SH-SY5Y (cell line): ENCODE results near the gene AHRR.

Experiments used
- GATA2 ChIP-seq: IDR thresholded peaks from 2 replicates; pipeline ENCODE4 v1.6.1; 2011; ENCODE audit warnings: mild to moderate bottlenecking, low read depth, low read length
- GATA3 ChIP-seq: IDR thresholded peaks from 2 replicates; pipeline ENCODE4 v1.6.1; 2011; ENCODE audit warnings: low read depth, mild to moderate bottlenecking, low read length, moderate library complexity

Gene AHRR

DNA sequence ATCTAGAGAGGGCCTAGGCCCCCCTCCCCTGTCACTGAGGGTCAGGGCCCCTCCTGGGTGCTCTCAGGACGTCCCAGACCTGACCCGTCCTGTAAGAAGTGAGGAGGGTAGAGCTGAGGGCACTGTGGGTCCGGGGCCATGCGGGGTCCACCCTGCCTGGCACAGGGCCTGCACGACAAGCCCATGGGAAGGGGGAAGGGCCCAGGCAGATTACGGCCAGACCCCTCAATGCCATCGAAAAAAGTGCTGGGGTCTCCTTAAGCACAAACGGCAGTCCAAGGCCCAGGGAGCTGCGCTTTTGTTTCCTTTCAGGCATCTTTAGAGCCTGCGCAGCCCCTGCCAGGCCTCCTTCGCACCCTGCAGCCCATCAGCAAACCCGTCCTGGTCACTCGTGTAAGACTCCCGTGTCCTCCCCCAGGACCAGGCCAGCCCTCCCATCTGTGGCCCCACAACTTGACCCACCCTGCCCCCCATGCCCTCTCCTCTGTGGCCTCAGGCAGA, 117.0 kb downstream of the AHRR start:
- no peak for TF ChIP-seq GATA2
- no peak for TF ChIP-seq GATA3

DNA sequence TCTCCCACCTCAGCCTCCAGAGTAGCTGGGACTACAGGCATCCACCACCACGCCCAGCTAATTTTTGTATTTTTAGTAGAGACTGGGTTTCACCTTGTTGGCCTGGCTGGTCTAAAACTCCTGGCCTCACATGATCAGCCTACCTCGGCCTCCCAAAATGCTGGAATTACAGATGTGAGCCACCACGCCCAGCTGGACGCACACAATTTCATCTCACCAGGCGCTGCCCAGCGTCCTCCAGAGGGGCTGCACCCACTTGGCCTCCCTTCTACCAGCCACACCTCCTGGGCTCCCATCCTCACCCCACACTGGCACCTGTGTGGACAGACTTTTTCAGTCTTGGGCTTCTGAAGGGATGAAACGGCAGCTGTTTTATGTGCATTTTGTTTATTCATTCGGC, 117.7 kb downstream of the AHRR start:
- TF ChIP-seq GATA2 (no peak), GATA3 (no peak)

DNA sequence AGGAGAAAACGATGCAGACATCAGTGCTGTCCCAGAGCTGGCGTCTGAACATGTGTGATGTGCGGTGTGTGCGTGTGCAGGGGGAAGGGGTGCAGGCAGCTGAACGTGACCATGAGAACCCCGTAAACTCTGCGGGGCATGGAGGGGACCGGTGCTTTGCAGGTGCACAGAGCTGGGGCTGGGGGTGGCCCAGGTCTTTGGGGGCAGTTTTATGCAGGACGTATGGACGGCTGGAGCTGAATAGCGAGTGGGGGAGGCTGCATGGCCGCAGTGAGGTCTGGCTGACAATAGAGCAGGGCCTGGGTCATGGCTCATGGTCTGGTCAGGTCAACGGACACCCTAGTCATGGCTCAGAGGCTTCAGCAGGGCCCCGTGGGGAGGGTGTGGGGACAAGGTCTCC, 118.1 kb downstream of the AHRR start:
- no peak for TF ChIP-seq GATA2

- TF ChIP-seq GATA3 (no peak), GATA2 (no peak)
These were observed 119.1 kb downstream of the AHRR start for GRCh38 chr5:440401-441201.

DNA sequence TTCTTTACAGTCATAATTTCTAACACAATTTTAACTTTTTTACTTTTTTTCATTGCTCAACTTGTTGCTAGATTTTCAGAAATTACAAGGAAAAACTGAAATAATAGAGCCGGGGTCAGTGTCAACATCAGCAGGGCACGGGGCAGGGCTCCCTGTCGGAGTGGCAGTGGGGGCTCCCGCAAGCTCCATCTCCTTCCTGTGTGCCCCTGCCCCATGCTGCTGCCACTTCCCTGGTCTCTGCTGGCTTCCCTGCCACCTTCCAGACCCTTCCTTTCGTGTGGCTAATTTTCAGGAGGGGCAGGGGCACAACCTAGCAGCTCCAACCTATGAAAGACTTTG, 120.5 kb downstream of the AHRR start:
- TF ChIP-seq GATA2 = no peak
- no peak for TF ChIP-seq GATA3

GRCh38 chr5:442335-443238, 121.1 kb downstream of the AHRR start, which contains the start of gene EXOC3:
Gene EXOC3 (plus strand): TSS chr5:443176. CDS start chr5:446206, 3,030 bp downstream.
- TF ChIP-seq GATA2 (no peak), GATA3 (no peak)

DNA sequence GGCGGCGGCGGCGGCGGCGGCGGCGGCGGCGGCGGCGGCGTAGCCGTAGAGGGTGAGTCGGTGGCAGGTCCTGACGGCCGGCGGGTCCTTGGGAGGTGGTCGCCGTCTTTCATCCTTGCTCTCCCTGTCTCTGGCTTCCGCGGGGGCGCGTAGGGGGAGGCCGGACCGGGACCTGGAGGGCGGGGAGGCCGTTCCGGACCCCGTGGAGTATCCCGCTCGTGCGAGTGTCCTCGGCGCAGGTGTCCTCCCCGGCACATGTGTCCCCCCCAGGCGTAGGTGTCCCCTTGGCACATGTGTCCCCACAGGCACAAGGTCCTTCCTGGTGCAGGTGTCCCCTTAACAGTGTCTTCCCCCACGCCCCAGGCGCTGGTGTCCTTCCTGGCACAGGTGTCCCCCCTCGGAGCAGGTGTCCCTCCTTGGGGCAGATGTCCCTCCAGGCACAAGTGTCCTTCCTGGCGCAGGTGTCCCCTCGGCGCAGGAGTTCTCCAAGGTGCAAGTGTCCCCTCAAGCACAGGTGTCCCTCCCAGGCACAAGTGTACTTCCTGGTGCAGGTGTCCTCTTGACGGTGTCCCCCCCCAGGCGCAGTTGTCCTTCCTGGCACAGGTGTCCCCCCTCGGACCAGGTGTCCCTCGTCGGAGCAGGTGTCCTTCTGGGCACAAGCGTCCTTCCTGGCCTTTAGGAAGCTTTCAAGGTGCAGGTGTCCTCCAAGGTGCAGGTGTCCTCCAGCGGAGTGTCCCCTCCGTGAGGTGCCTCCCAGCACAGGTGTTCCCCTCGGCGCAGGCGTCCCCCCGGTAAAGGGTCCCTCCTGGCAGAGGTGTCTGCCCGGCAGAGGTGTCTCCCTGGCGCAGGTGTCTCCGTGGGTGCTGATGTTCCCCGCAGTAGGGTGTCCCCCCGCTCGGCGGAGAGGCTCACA, 122.0 kb downstream of the AHRR start:
- TF ChIP-seq GATA3 = no peak
- TF ChIP-seq GATA2 = no peak

- TF ChIP-seq GATA3 = no peak
- TF ChIP-seq GATA2 = no peak
These were observed 122.7 kb downstream of the AHRR start for GRCh38 chr5:444226-444625.

GRCh38 chr5:445591-445990, 124.1 kb downstream of the AHRR start:
- TF ChIP-seq GATA3 = no peak
- TF ChIP-seq GATA2 = no peak

GRCh38 chr5:446066-446882, 124.8 kb downstream of the AHRR start:
- TF ChIP-seq GATA3 (no peak), GATA2 (no peak)

- TF ChIP-seq GATA3 (no peak), GATA2 (no peak)
These were observed 125.4 kb downstream of the AHRR start for GRCh38 chr5:446883-447263.

- TF ChIP-seq GATA3 (no peak), GATA2 (no peak)
These were observed 126.0 kb downstream of the AHRR start for GRCh38 chr5:447501-447900.

GRCh38 chr5:448061-448765, 126.7 kb downstream of the AHRR start:
- TF ChIP-seq GATA3 = no peak
- no peak for TF ChIP-seq GATA2

DNA sequence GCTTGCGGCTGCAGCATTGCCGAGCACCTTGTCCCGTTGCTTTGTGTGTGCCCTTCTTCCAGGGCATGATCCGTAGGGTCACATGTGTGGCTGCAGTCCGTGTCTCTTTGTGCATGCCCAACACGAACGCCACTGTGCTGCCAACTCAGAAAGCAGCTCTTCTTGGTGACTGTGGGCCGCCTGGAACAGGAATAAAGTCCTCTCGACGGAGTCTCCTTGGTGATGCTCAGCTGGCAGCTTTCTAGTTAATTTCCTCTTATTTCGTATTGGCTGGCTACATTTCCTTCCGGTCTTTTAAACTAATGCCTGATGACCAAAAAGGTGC, 127.2 kb downstream of the AHRR start:
- TF ChIP-seq GATA2 = no peak
- no peak for TF ChIP-seq GATA3

GRCh38 chr5:449151-449550, 127.6 kb downstream of the AHRR start:
- TF ChIP-seq GATA3 (no peak), GATA2 (no peak)
